ENCODE data around the gene CCT7. TPM values are rescaled to one million over a fixed set of nuclear protein-coding genes. Genes with fewer than 3 reads are reported as not detected.

CCT7 gene
- total RNA-seq, 1 experiment from 2014 or later: 319 TPM

DNA sequence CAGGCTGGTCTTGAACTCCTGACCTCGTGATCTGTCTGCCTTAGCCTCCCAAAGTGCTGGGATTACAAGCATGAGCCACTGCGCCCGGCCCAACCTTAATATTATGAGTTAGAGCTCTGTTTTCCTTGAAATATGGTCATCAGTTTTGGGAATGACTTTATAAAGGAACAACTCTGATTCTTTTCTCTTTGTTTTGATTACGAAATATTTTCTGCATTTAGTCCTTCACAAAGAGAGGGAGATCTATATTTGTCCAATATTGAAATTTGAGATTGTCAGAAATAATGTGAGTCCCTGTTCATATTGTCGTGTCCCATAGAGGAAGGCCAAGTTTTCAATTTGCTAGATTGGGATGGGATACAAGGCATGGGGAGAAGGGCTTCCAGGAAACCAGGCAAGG is 16.9 kb upstream of the CCT7 start:
- ChIA-PET CTCF (no interaction called here), POLR2A (ENCODE audit: unreplicated experiment) (no interaction called here)
- TF ChIP-seq, protein P1, sequence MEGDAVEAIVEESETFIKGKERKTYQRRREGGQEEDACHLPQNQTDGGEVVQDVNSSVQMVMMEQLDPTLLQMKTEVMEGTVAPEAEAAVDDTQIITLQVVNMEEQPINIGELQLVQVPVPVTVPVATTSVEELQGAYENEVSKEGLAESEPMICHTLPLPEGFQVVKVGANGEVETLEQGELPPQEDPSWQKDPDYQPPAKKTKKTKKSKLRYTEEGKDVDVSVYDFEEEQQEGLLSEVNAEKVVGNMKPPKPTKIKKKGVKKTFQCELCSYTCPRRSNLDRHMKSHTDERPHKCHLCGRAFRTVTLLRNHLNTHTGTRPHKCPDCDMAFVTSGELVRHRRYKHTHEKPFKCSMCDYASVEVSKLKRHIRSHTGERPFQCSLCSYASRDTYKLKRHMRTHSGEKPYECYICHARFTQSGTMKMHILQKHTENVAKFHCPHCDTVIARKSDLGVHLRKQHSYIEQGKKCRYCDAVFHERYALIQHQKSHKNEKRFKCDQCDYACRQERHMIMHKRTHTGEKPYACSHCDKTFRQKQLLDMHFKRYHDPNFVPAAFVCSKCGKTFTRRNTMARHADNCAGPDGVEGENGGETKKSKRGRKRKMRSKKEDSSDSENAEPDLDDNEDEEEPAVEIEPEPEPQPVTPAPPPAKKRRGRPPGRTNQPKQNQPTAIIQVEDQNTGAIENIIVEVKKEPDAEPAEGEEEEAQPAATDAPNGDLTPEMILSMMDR (conservative IDR thresholded peaks at IDR 0.05): no peak
- TF ChIP-seq EZH2 (IDR thresholded peaks at IDR 0.05; ENCODE audit: low read depth): no peak
- no peak overlapping the region for H3K4me3 ChIP-seq
- H2AFZ ChIP-seq: no peak overlapping the region
- no peaks in the 10 kb centered on the region for H3K27me3 ChIP-seq (ENCODE audit: insufficient read depth, low read depth)
- H4K20me1 ChIP-seq (ENCODE audit: insufficient read depth): peaks cover 6% of the 10 kb centered on the region; the same call in 1 of the 2 replicates
- intact Hi-C loops (cut with micrococcal nuclease; ENCODE audit: unreplicated experiment): no loop called here
- H3K4me2 ChIP-seq: no peak overlapping the region
- H3K9me3 ChIP-seq (ENCODE audit: insufficient read depth, low read depth): no peaks in the 10 kb centered on the region
- H3F3A ChIP-seq (ENCODE audit: insufficient read depth, low read depth): peaks cover 10% of the 10 kb centered on the region
- H3K27ac ChIP-seq: no peak overlapping the region
- H3K4me1 ChIP-seq (replicated peaks; ENCODE audit: insufficient read depth): peaks cover 15% of the 10 kb centered on the region; the same call in 1 of the 2 replicates
- no TSS peak for BruUV-seq (replicated peaks)
- no peaks in the 10 kb centered on the region for H3K9me2 ChIP-seq (ENCODE audit: insufficient read depth)
- peaks cover 21% of the 10 kb centered on the region; the same call in 1 of the 2 replicates for H3K36me3 ChIP-seq (ENCODE audit: low read depth)
- peaks cover 45% of the 10 kb centered on the region for H3K79me2 ChIP-seq (ENCODE audit: low read depth)
- DNase-seq: no peak

DNA sequence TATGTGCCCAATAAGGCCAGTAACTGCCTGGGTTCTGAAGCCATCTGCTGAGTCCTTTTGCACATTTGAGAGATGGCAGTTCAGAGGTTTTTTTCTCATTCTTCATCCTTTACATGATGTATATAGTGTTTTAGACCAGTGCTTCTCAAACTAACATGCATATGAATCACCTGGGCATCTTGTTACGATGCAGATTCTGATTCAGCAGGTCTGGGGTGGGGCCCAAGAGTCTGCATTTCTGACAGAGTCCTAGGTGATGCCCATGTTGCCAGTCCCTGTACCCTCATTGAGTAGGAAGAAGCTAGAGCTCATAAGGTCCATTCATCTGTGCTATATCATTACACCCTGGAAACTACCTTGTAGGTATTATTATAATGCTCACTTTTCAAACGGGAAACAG is 16.3 kb upstream of the CCT7 start:
- no peak overlapping the region for H2AFZ ChIP-seq
- CTCF ChIA-PET: no interaction called here
- no peak overlapping the region for H3K4me2 ChIP-seq
- H3K36me3 ChIP-seq (ENCODE audit: low read depth): peaks cover 21% of the 10 kb centered on the region; the same call in 1 of the 2 replicates
- H3F3A ChIP-seq (ENCODE audit: insufficient read depth, low read depth): peaks cover 8% of the 10 kb centered on the region
- no peaks in the 10 kb centered on the region for H3K9me3 ChIP-seq (ENCODE audit: insufficient read depth, low read depth)
- DNase-seq: no peak
- intact Hi-C loops (cut with micrococcal nuclease; ENCODE audit: unreplicated experiment): no loop called here
- BruUV-seq (replicated peaks): no TSS peak
- H3K27me3 ChIP-seq (ENCODE audit: insufficient read depth, low read depth): no peaks in the 10 kb centered on the region
- no peaks in the 10 kb centered on the region for H3K9me2 ChIP-seq (ENCODE audit: insufficient read depth)
- H3K79me2 ChIP-seq (ENCODE audit: low read depth): peaks cover 45% of the 10 kb centered on the region
- no peak for TF ChIP-seq EZH2 (IDR thresholded peaks at IDR 0.05; ENCODE audit: low read depth)
- TF ChIP-seq, protein P1 (conservative IDR thresholded peaks at IDR 0.05): no peak
- peaks cover 11% of the 10 kb centered on the region; the same call in 1 of the 2 replicates for H4K20me1 ChIP-seq (ENCODE audit: insufficient read depth)
- no peak overlapping the region for H3K4me3 ChIP-seq
- H3K4me1 ChIP-seq (replicated peaks; ENCODE audit: insufficient read depth): peaks cover 15% of the 10 kb centered on the region; the same call in 1 of the 2 replicates
- POLR2A ChIA-PET (ENCODE audit: unreplicated experiment): interaction anchor here (0.5 kb wide), 1 partner anchor 106 kb away, joined by 5 read pairs; no protein-coding TSS in a partner anchor
- H3K27ac ChIP-seq: no peak overlapping the region

DNA sequence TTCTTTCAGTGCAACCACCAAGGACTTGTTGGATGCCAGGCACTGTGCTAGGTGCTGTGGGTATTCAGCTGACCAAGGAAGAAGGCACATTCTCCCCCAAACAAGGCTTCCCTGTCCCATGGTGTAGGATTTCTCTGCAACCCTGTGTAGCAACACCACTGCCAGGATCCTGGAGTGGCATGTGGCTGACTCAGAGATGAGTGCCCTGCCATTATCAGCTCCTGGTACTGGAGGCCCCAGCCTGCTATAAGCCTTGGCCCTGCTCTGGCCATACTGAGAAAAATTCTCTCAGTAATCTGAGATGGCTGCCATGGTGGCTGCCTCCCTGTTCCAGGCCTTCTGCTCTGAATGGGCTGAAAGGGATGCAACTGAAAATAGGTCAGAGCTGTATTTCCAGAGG is 15.8 kb upstream of the CCT7 start:
- DNase-seq: no peak
- CTCF ChIA-PET: no interaction called here
- Histone ChIP-seq H3K27me3 (ENCODE audit: insufficient read depth, low read depth) (no peaks in the 10 kb centered on the region), H3K4me3 (no peak overlapping the region), H3K4me1 (replicated peaks; ENCODE audit: insufficient read depth) (peaks cover 15% of the 10 kb centered on the region; the same call in 1 of the 2 replicates), H3K27ac (no peak overlapping the region), H3K79me2 (ENCODE audit: low read depth) (peaks cover 45% of the 10 kb centered on the region), H3K4me2 (no peak overlapping the region), H3K36me3 (ENCODE audit: low read depth) (peaks cover 21% of the 10 kb centered on the region; the same call in 1 of the 2 replicates), H4K20me1 (ENCODE audit: insufficient read depth) (peaks cover 11% of the 10 kb centered on the region; the same call in 1 of the 2 replicates), H3K9me2 (ENCODE audit: insufficient read depth) (no peaks in the 10 kb centered on the region), H3F3A (ENCODE audit: insufficient read depth, low read depth) (peaks cover 4% of the 10 kb centered on the region; the same call in 1 of the 2 replicates), H2AFZ (no peak overlapping the region), H3K9me3 (ENCODE audit: insufficient read depth, low read depth) (no peaks in the 10 kb centered on the region)
- TF ChIP-seq EZH2 (IDR thresholded peaks at IDR 0.05; ENCODE audit: low read depth): no peak
- TF ChIP-seq, protein P1 (conservative IDR thresholded peaks at IDR 0.05): no peak
- BruUV-seq (replicated peaks): no TSS peak
- POLR2A ChIA-PET (ENCODE audit: unreplicated experiment): no interaction called here
- intact Hi-C loops (cut with micrococcal nuclease; ENCODE audit: unreplicated experiment): no loop called here
